GM21529 (cell line): ENCODE measurements around the gene PAX7.
"Not testable (repeated sequence)": the region's sequence is repeated elsewhere in the genome, so short reads cannot be mapped to it uniquely, and the experiment has no call there.

ENCODE experiments used
- ATAC-seq: cut with Tn5 transposase; IDR thresholded peaks from one replicate; pipeline ENCODE4 v1.9.1; 2021; ENCODE audit not compliant: unreplicated experiment

Gene PAX7

GRCh38 chr1:18749569-18749968 lies 118.9 kb downstream of the PAX7 start:
- no peak for ATAC-seq

DNA sequence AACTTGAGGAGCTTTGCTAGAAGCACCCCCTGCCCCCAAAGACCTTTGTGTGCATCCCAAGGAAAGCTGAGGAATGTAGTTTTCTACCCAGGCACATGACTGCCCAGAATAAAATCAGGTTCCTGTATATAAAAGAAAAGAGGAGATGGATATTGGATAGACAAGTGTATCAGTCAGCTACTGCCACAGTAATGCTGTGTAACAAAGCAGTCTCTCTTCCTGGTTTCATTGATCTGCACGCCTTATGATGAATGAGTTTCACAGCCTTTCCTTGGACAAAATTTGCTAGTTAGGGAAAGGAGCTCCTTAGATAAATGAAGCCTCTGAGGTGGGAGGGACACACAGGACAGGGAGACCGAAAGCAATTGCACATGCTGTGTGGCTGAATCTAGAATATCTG lies 120.0 kb downstream of the PAX7 start:
- ATAC-seq = no peak

DNA sequence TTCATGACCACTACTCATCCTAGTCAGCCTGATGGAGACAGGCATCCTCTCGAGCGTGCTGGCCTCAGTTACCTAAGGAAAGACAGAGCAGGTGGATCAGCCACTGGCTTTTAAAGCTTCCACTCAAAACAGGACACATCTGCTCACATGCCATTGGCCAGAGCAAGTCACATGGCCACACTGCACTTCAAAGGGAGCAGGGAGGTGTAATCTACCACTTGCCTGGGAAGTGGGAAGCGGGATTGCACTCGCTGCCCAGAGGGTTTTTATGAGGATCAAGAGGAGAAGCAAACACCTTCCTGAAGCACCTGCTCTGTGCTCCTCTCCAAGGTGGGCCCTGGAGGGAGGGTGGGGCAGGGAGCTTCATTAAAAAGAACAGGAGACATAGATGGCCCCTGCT lies 120.8 kb downstream of the PAX7 start:
- ATAC-seq = no peak

DNA sequence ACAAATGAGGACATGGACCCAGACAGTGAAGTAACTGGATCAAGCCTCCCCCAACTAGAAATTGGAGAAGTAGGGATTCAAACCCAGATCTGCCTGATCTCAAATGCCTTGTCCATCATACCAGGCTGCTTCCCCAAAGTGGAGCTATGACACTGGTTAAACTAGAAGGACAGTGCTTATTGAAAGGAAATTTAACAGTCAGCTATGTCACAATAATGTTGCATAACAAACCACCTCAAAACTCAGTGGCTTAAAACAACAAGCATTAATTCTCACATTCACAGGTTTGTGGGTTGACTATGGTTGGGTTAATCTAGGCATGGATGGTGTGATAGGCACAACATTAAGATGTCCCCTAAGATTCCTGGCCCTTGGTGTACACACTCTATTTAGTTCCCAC lies 121.8 kb downstream of the PAX7 start:
- no peak for ATAC-seq

DNA sequence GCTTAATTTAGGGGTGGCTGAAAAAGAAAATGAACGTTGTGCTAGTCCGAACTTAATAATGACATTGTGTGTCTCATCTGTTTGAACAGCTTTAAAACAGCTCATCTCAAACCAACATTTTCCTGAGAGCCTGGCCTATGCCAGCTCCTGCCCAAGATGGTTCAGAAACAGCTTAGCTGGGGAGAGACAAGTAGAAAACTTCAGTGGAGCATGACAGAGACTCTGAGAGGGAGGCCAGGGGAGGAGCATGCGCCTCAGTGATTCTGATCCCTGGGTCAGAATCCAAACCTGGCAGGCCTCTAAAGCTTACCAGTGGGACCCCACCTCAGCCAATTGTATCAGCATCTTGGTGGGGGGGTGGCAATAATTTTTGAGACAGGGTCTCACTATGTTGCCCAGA lies 129.5 kb downstream of the PAX7 start:
- no peak for ATAC-seq

GRCh38 chr1:18761948-18762840 lies 131.5 kb downstream of the PAX7 start:
- no peak for ATAC-seq

DNA sequence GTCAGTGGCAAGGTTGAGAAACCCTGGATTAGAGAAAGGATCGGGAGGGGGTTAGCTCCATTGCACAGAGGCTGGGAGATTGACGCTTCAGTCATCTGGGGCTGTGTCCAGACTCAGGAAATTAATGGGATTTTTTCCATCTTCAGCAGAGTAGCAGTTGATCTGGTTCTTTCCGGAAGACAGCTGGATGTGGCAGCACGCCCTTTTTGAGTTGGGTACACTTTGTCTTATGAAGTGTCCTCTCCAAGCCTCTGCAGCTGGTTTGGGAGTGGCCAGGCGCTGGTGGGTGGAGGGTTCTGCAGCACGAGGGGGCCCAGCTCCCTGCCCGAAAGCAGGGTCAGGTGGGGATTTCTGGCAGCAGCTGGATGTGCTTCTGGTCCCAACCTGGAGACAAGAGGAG lies 133.7 kb downstream of the PAX7 start:
- ATAC-seq = no peak

- ATAC-seq = no peak
Measured at GRCh38 chr1:18765725-18766124, 135.1 kb downstream of the PAX7 start.

DNA sequence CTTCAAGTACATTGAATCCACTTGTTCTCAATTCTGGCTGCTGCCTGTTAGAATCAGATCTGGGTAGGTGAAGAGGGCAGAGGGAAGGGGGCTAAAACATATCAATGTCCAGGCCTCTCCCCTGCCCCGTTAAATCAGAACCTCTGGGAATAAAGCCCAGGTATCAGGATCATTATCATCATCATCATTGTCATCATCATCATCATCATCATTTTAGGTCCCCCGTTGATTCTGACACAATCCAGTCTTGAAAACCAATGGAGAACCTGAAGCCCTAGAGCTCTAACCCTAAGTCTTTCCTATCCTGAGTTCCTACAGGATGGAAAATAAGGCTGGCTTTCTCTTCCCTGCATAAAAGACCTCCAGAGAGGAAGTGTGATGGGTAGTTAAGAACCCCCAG lies 135.7 kb downstream of the PAX7 start:
- no peak for ATAC-seq

DNA sequence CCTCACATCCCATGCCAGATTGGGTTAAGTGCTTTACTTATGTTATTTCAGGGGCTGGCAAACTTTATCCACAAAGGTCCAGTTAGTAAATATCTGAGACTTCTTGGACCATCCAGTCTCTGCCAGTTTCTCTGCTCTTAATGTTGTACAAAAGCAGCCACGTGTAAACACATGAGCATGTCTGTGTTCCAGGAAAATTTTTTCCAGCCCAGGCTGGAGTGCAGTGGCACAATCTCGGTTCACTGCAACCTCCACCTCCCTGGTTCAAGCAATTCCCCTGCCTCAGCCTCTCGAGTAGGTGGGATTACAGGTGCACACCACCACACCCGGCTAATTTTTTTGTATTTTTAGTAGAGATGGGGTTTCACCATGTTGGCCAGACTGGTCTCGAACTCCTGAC lies 136.9 kb downstream of the PAX7 start:
- ATAC-seq = not testable (repeated sequence)

DNA sequence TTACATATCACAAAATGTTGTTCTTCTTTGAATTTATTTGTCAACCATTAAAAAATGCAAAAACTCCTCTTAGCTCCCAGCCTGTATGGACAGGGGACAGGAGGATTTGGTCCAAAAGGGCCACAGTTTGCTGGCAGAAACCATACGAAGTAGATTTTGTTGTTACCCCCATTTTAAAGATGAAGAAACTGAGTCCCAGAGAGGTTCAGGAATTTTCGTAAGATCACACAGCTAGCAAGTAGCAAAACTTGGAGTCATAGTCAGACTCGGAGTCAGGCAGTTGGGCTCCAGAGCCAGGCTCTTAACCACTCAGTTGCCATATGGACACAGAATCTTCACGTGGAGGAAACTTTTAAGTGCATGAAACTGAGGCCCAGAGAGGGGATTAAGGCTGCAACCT lies 137.4 kb downstream of the PAX7 start:
- ATAC-seq = no peak

- ATAC-seq = no peak
Measured at GRCh38 chr1:18769140-18769539, 138.5 kb downstream of the PAX7 start.

DNA sequence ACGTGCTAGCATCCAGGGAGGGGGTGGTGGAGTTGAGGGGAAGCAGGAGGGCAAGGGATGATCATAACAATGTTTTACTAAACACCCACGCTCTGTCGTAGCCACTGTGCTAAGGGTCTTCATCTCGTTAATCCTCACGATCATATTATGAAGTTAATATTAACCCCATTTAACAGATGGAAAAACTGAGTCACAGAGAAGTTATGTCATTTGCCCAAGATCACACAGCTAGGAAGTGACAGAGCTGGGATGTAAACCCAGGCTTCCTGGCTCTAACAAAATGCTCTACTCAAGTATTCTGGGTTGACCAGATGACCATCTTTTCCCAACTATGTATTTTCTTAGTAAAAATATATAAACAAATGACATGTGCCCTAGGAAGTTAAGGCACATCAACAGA lies 140.2 kb downstream of the PAX7 start:
- no peak for ATAC-seq

- ATAC-seq = no peak
Measured at GRCh38 chr1:18773753-18774152, 143.1 kb downstream of the PAX7 start.

DNA sequence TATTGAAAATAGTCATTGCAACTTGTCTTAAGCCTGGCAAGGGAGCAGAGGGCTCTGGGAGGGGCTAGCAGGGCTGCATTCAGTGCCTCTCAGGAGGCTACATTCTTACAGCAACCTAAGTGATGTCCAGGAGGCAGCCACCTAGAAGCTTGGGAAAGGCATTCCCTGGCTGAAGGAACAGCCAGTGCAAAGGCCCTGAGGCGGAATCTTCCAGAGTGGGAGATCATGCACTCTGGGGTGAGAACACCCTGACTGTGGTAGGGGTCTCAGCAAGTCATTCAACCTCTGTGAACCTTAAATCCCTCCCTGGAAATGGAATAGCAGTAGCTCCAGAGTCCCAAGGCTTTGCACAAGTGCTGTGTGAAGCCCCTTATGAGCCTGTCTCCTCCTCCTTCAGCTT lies 144.7 kb downstream of the PAX7 start:
- no peak for ATAC-seq

- no peak for ATAC-seq
Measured at GRCh38 chr1:18776777-18777176, 146.1 kb downstream of the PAX7 start.

- ATAC-seq = no peak
Measured at GRCh38 chr1:18778437-18778836, 147.8 kb downstream of the PAX7 start.

- ATAC-seq = no peak
Measured at GRCh38 chr1:18781031-18781430, 150.4 kb downstream of the PAX7 start.

GRCh38 chr1:18783705-18784481 lies 153.2 kb downstream of the PAX7 start:
- ATAC-seq = no peak

DNA sequence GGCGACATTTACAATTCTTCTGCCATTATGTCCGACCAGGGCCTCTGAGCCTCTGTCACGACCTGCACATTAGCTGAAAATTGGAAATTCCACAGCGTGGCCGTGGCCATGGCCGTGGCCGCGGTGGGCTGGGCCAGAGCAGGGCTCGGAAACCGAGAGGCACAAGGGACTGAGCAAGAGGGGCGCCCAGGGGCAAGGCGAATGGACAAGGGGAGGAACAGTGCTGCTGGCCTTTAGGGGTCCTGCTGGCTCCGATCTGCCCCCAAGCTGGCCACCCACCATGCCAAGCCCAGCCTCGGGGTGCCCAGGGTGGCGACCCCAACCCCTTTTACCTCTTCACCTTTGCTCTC lies 153.8 kb downstream of the PAX7 start:
- ATAC-seq = no peak

GRCh38 chr1:18786149-18786548 lies 155.5 kb downstream of the PAX7 start:
- ATAC-seq = no peak

- ATAC-seq = no peak
Measured at GRCh38 chr1:18787825-18788385, 157.3 kb downstream of the PAX7 start.
